NCI-H526 (cell line): Measurements from ENCODE around the gene PRKAB1.
"Not testable (repeated sequence)": the region's sequence is repeated elsewhere in the genome, so short reads cannot be mapped to it uniquely, and the experiment has no call there.

Source experiments
- DNase-seq, 2 experiments: peaks; one replicate each; lab custom pipeline; 2025; lab: John Stamatoyannopoulos, UW

PRKAB1 gene

GRCh38 chr12:119684711-119685369 is 16.9 kb downstream of the PRKAB1 start:
- DNase-seq: no peak

GRCh38 chr12:119685375-119685774 is 17.4 kb downstream of the PRKAB1 start:
- DNase-seq: no peak

- no peak for DNase-seq
These were observed 18.4 kb downstream of the PRKAB1 start for GRCh38 chr12:119686355-119686754.

GRCh38 chr12:119686776-119687175 is 18.8 kb downstream of the PRKAB1 start:
- DNase-seq: no peak

GRCh38 chr12:119687406-119687805 is 19.5 kb downstream of the PRKAB1 start:
- no peak for DNase-seq

- no peak for DNase-seq
These were observed 19.9 kb downstream of the PRKAB1 start for GRCh38 chr12:119687879-119688278.

- DNase-seq: no peak
These were observed 22.1 kb downstream of the PRKAB1 start for GRCh38 chr12:119689935-119690500.

GRCh38 chr12:119691202-119691810 is 23.4 kb downstream of the PRKAB1 start:
- no peak for DNase-seq

GRCh38 chr12:119692410-119692809 is 24.5 kb downstream of the PRKAB1 start:
- DNase-seq: no peak

- DNase-seq: no peak
These were observed 25.1 kb downstream of the PRKAB1 start for GRCh38 chr12:119692997-119693396.

- DNase-seq: no peak
These were observed 25.6 kb downstream of the PRKAB1 start for GRCh38 chr12:119693511-119693910.

GRCh38 chr12:119694111-119694510 is 26.2 kb downstream of the PRKAB1 start:
- DNase-seq: no peak

- DNase-seq: peak in 1 of 2 experiments; percentile 50
These were observed 27.1 kb downstream of the PRKAB1 start for GRCh38 chr12:119695034-119695433.

GRCh38 chr12:119696943-119697342 is 29.0 kb downstream of the PRKAB1 start:
- no peak for DNase-seq

GRCh38 chr12:119699199-119699760 is 31.3 kb downstream of the PRKAB1 start:
- DNase-seq: no peak

- peak in 1 of 2 experiments; percentile 32 for DNase-seq
These were observed 32.1 kb downstream of the PRKAB1 start for GRCh38 chr12:119700078-119700477.

- no peak for DNase-seq
These were observed 36.3 kb downstream of the PRKAB1 start for GRCh38 chr12:119704065-119704747.

- no peak for DNase-seq
These were observed 37.2 kb downstream of the PRKAB1 start for GRCh38 chr12:119705182-119705581.

GRCh38 chr12:119706427-119706826 is 38.5 kb downstream of the PRKAB1 start:
- DNase-seq: not testable (repeated sequence)

GRCh38 chr12:119710374-119710964 is 42.5 kb downstream of the PRKAB1 start:
- peak; percentile 59 to 67 for DNase-seq

GRCh38 chr12:119710965-119711551 is 43.1 kb downstream of the PRKAB1 start:
- peak in 1 of 2 experiments; percentile 59 for DNase-seq

- no peak for DNase-seq
These were observed 43.8 kb downstream of the PRKAB1 start for GRCh38 chr12:119711693-119712092.
